ENCODE results near the gene PNMA6E.

PNMA6E gene

DNA sequence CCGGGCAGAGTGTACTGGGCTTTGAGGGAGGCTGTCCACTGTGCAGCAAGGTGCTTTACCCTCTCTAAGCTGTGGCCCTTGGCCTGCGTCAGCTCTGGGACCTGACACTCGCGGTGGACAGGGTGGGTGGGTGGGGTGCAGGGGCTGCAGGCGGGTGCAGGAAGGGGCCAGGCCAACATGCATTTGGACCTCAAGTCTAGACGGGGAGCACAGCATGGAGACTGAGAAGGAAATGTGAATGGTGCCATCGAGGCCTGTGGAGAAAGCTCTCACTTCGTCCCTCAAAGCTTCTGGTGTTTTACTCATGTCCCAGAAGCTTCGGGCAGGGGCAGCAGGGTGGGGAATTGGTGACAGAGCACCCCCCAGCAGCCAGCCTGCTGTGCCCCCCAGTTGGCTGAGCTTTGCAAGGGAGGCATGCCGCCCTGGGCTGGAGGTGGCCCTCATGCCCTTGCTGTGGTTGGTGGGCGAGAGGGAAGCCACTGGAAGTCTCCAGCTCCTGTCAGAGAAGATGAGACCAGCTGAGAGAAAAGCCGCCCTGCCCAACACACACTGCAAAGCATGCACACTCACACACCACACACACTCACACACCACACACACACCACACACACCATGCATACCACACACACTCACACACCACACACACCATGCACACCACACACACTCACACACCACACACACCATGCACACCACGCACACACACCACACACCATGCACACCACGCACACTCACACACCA, 12.3 kb downstream of the PNMA6E start:
- TF ChIP-seq RARB (CRISPR knock-in tag; IDR thresholded peaks at IDR 0.05): no peak
- TF ChIP-seq ZNF70 (CRISPR knock-in tag; IDR thresholded peaks at IDR 0.05): no peak
- TF ChIP-seq TCF4 (CRISPR knock-in tag; IDR thresholded peaks at IDR 0.05; ENCODE audit: borderline replicate concordance): no peak
- no peak for TF ChIP-seq ARNTL (CRISPR knock-in tag; IDR thresholded peaks at IDR 0.05; ENCODE audit: borderline replicate concordance, low read depth)
- TF ChIP-seq, protein P1, sequence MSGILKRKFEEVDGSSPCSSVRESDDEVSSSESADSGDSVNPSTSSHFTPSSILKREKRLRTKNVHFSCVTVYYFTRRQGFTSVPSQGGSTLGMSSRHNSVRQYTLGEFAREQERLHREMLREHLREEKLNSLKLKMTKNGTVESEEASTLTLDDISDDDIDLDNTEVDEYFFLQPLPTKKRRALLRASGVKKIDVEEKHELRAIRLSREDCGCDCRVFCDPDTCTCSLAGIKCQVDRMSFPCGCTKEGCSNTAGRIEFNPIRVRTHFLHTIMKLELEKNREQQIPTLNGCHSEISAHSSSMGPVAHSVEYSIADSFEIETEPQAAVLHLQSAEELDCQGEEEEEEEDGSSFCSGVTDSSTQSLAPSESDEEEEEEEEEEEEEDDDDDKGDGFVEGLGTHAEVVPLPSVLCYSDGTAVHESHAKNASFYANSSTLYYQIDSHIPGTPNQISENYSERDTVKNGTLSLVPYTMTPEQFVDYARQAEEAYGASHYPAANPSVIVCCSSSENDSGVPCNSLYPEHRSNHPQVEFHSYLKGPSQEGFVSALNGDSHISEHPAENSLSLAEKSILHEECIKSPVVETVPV (CRISPR knock-in tag; IDR thresholded peaks at IDR 0.05): no peak
- no peak for TF ChIP-seq ZNF8 (CRISPR knock-in tag; IDR thresholded peaks at IDR 0.05)
- no peak for TF ChIP-seq OSR1 (CRISPR knock-in tag; IDR thresholded peaks at IDR 0.05)
- no peak for TF ChIP-seq SNAI2 (CRISPR knock-in tag; IDR thresholded peaks at IDR 0.05)
- no peak for TF ChIP-seq BACH2 (CRISPR knock-in tag; IDR thresholded peaks at IDR 0.05; ENCODE audit: borderline replicate concordance)
- no peak for TF ChIP-seq PPARA (CRISPR knock-in tag; IDR thresholded peaks at IDR 0.05; ENCODE audit: borderline replicate concordance)
- no peak for TF ChIP-seq ESRRG (CRISPR knock-in tag; IDR thresholded peaks at IDR 0.05)
- TF ChIP-seq, protein P2, sequence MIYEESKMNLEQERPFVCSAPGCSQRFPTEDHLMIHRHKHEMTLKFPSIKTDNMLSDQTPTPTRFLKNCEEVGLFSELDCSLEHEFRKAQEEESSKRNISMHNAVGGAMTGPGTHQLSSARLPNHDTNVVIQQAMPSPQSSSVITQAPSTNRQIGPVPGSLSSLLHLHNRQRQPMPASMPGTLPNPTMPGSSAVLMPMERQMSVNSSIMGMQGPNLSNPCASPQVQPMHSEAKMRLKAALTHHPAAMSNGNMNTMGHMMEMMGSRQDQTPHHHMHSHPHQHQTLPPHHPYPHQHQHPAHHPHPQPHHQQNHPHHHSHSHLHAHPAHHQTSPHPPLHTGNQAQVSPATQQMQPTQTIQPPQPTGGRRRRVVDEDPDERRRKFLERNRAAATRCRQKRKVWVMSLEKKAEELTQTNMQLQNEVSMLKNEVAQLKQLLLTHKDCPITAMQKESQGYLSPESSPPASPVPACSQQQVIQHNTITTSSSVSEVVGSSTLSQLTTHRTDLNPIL (CRISPR knock-in tag; IDR thresholded peaks at IDR 0.05; ENCODE audit: low read depth): no peak
- TF ChIP-seq ZNF565 (CRISPR knock-in tag; conservative IDR thresholded peaks at IDR 0.05; ENCODE audit: low read depth): no peak
- TF ChIP-seq, protein P3, sequence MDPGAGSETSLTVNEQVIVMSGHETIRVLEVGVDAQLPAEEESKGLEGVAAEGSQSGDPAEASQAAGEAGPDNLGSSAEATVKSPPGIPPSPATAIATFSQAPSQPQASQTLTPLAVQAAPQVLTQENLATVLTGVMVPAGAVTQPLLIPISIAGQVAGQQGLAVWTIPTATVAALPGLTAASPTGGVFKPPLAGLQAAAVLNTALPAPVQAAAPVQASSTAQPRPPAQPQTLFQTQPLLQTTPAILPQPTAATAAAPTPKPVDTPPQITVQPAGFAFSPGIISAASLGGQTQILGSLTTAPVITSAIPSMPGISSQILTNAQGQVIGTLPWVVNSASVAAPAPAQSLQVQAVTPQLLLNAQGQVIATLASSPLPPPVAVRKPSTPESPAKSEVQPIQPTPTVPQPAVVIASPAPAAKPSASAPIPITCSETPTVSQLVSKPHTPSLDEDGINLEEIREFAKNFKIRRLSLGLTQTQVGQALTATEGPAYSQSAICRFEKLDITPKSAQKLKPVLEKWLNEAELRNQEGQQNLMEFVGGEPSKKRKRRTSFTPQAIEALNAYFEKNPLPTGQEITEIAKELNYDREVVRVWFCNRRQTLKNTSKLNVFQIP (CRISPR knock-in tag; IDR thresholded peaks at IDR 0.05; ENCODE audit: borderline replicate concordance, low read depth): no peak
- TF ChIP-seq, protein P4, sequence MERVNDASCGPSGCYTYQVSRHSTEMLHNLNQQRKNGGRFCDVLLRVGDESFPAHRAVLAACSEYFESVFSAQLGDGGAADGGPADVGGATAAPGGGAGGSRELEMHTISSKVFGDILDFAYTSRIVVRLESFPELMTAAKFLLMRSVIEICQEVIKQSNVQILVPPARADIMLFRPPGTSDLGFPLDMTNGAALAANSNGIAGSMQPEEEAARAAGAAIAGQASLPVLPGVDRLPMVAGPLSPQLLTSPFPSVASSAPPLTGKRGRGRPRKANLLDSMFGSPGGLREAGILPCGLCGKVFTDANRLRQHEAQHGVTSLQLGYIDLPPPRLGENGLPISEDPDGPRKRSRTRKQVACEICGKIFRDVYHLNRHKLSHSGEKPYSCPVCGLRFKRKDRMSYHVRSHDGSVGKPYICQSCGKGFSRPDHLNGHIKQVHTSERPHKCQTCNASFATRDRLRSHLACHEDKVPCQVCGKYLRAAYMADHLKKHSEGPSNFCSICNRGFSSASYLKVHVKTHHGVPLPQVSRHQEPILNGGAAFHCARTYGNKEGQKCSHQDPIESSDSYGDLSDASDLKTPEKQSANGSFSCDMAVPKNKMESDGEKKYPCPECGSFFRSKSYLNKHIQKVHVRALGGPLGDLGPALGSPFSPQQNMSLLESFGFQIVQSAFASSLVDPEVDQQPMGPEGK (CRISPR knock-in tag; IDR thresholded peaks at IDR 0.05; ENCODE audit: borderline replicate concordance): no peak
- TF ChIP-seq GLIS3 (CRISPR knock-in tag; IDR thresholded peaks at IDR 0.05): no peak
- TF ChIP-seq ZFP3 (CRISPR knock-in tag; IDR thresholded peaks at IDR 0.05): no peak
- TF ChIP-seq ISL1 (CRISPR knock-in tag; IDR thresholded peaks at IDR 0.05): no peak
- ATAC-seq: no peak

DNA sequence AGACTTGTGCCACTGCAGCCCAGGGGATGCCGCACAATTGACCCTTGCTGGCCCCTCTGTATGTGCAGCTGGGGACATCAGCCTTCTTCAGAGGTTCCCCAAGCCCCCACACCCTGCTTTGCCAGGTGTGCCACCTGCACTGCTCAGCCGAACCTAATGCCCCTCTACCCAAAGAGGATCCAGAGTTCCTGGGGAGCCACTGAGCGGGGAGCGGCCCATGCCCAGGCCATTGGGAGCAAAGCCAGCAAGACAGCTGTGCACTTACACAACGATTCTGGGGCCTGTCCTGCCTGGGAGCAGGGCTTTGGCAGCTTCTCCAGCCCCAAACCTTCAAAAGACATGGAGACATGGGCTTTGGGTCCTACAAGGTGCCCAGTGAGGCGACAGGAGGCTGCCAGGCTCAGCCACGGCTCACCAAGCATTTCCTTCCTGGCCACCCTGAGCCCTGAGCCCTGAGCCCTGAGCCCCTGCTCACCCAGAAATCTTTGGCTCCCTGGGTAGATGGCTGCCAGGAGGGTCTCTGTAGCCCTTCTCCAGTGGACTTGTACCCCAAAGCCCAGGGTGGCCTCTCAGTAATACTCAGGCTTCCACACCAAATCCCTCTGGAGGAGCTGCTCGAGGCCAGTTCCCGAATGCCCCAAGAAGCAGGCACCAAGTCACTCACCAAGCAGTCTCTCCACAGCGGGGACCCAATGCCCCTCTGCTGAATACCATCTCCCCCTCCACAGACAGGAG, 13.0 kb downstream of the PNMA6E start:
- no peak for TF ChIP-seq ZFP3 (CRISPR knock-in tag; IDR thresholded peaks at IDR 0.05)
- no peak for TF ChIP-seq ARNTL (CRISPR knock-in tag; IDR thresholded peaks at IDR 0.05; ENCODE audit: borderline replicate concordance, low read depth)
- TF ChIP-seq ZNF70 (CRISPR knock-in tag; IDR thresholded peaks at IDR 0.05): no peak
- no peak for TF ChIP-seq OSR1 (CRISPR knock-in tag; IDR thresholded peaks at IDR 0.05)
- no peak for TF ChIP-seq ZNF565 (CRISPR knock-in tag; conservative IDR thresholded peaks at IDR 0.05; ENCODE audit: low read depth)
- TF ChIP-seq, protein P2 (CRISPR knock-in tag; IDR thresholded peaks at IDR 0.05; ENCODE audit: low read depth): no peak
- no peak for TF ChIP-seq CSDC2 (CRISPR knock-in tag; IDR thresholded peaks at IDR 0.05)
- TF ChIP-seq TOX (CRISPR knock-in tag; IDR thresholded peaks at IDR 0.05; ENCODE audit: borderline replicate concordance): no peak
- no peak for TF ChIP-seq GLIS3 (CRISPR knock-in tag; IDR thresholded peaks at IDR 0.05)
- no peak for TF ChIP-seq ZC3H10 (CRISPR knock-in tag; IDR thresholded peaks at IDR 0.05)
- TF ChIP-seq, protein P1 (CRISPR knock-in tag; IDR thresholded peaks at IDR 0.05): no peak
- no peak for TF ChIP-seq SNAI2 (CRISPR knock-in tag; IDR thresholded peaks at IDR 0.05)
- no peak for TF ChIP-seq PPARA (CRISPR knock-in tag; IDR thresholded peaks at IDR 0.05; ENCODE audit: borderline replicate concordance)
- TF ChIP-seq, protein P4 (CRISPR knock-in tag; IDR thresholded peaks at IDR 0.05; ENCODE audit: borderline replicate concordance): no peak
- TF ChIP-seq, protein P5, sequence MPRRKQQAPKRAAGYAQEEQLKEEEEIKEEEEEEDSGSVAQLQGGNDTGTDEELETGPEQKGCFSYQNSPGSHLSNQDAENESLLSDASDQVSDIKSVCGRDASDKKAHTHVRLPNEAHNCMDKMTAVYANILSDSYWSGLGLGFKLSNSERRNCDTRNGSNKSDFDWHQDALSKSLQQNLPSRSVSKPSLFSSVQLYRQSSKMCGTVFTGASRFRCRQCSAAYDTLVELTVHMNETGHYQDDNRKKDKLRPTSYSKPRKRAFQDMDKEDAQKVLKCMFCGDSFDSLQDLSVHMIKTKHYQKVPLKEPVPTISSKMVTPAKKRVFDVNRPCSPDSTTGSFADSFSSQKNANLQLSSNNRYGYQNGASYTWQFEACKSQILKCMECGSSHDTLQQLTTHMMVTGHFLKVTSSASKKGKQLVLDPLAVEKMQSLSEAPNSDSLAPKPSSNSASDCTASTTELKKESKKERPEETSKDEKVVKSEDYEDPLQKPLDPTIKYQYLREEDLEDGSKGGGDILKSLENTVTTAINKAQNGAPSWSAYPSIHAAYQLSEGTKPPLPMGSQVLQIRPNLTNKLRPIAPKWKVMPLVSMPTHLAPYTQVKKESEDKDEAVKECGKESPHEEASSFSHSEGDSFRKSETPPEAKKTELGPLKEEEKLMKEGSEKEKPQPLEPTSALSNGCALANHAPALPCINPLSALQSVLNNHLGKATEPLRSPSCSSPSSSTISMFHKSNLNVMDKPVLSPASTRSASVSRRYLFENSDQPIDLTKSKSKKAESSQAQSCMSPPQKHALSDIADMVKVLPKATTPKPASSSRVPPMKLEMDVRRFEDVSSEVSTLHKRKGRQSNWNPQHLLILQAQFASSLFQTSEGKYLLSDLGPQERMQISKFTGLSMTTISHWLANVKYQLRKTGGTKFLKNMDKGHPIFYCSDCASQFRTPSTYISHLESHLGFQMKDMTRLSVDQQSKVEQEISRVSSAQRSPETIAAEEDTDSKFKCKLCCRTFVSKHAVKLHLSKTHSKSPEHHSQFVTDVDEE (CRISPR knock-in tag; IDR thresholded peaks at IDR 0.05): no peak
- no peak for TF ChIP-seq ISL1 (CRISPR knock-in tag; IDR thresholded peaks at IDR 0.05)
- ATAC-seq: no peak
